Measurements from ENCODE around the gene CLCN1. TPM values are rescaled to one million over a fixed set of nuclear protein-coding genes. Genes with fewer than 3 reads are reported as not detected.
"Not testable (repeated sequence)": the region's sequence is repeated elsewhere in the genome, so short reads cannot be mapped to it uniquely, and the experiment has no call there.

CLCN1 gene
- total and polyA plus RNA-seq, 2 donors from 2014 or later, result 0.35 TPM; not detected in 1

DNA sequence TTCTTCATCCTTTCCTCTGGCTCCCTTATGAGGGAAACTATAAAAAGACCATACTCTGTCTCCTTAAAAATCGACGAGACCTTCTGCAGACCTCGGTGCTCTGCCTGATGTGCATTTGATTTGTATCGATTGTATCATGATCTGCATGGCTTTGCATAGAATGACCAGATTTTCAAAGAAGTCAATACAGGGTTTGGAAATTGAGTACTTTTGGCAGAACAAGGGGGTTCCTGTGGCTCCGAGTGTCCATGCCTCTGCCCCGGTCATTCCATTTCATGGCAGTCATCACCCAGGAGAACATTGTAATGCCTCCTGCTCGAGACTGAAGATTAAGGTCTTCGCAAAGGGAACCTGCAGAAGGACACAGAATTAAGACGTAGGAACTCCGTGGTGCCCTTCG, 27.1 kb upstream of the CLCN1 start:
- Histone ChIP-seq H3K27me3 (ENCODE audit: control insufficient read depth, insufficient read depth, low read length) (no peaks in the 10 kb centered on the region), H3K9me3 (ENCODE audit: control insufficient read depth in 2 of 3, insufficient read depth in 1 of 3, low read length in 3 of 3) (no peaks in the 10 kb centered on the region), H3K9ac (ENCODE audit: low read length in 3 of 3) (peak overlapping the region; percentile 61 to 72 (median 68)), H3K27ac (ENCODE audit: low read depth in 2 of 2, low read length in 2 of 2) (peak overlapping the region; percentile 77 to 78), H3K36me3 (ENCODE audit: control insufficient read depth in 2 of 3, insufficient read depth in 3 of 3, low read length in 3 of 3) (peaks cover 2 to 16% (median 10%) of the 10 kb centered on the region in 3 donors), H3K4me1 (ENCODE audit: control insufficient read depth in 2 of 3, insufficient read depth in 2 of 3, low read depth in 1 of 3, low read length in 3 of 3) (peaks cover 3 to 28% (median 7%) of the 10 kb centered on the region in 3 donors), H3K4me3 (ENCODE audit: low read length in 3 of 3) (peak overlapping the region; percentile 78 to 87 (median 79))
- FAIRE-seq (no peak), DNase-seq (peak in 1 of 5 donors; percentile 37)
- TF ChIP-seq, protein P1, sequence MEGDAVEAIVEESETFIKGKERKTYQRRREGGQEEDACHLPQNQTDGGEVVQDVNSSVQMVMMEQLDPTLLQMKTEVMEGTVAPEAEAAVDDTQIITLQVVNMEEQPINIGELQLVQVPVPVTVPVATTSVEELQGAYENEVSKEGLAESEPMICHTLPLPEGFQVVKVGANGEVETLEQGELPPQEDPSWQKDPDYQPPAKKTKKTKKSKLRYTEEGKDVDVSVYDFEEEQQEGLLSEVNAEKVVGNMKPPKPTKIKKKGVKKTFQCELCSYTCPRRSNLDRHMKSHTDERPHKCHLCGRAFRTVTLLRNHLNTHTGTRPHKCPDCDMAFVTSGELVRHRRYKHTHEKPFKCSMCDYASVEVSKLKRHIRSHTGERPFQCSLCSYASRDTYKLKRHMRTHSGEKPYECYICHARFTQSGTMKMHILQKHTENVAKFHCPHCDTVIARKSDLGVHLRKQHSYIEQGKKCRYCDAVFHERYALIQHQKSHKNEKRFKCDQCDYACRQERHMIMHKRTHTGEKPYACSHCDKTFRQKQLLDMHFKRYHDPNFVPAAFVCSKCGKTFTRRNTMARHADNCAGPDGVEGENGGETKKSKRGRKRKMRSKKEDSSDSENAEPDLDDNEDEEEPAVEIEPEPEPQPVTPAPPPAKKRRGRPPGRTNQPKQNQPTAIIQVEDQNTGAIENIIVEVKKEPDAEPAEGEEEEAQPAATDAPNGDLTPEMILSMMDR (IDR thresholded peaks at IDR 0.05; ENCODE audit: borderline replicate concordance, extremely low read depth, insufficient read depth), result no peak
- intact Hi-C loops (cut with DNase I), result no loop called here

DNA sequence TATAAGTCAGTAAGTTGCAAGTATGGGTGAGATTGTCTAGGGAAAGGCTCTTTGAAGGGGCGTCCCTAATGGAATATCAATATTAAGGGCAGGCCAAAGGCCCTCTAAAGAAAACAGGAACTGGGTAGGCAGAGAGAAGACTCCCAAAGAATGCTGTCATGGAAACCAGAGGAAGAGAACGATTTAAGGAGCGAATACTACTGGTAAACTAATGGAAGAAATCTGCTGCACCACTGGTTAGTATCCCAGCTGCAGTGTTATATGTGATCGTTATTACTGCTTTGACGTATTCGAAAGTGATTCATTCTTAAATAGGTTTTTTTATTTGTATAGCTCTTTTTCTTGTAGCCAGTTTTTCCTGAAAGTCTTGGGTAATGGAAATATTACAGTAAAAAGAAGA, 26.5 kb upstream of the CLCN1 start:
- TF ChIP-seq, protein P1 (IDR thresholded peaks at IDR 0.05; ENCODE audit: borderline replicate concordance, extremely low read depth, insufficient read depth), result no peak
- intact Hi-C loops (cut with DNase I), result no loop called here
- Histone ChIP-seq H3K36me3 (ENCODE audit: control insufficient read depth in 2 of 3, insufficient read depth in 3 of 3, low read length in 3 of 3) (peaks cover 8 to 22% (median 10%) of the 10 kb centered on the region in 3 donors), H3K9ac (ENCODE audit: low read length in 3 of 3) (peak overlapping the region in 2 of 3 donors; percentile 61 to 72), H3K27me3 (ENCODE audit: control insufficient read depth, insufficient read depth, low read length) (no peaks in the 10 kb centered on the region), H3K4me1 (ENCODE audit: control insufficient read depth in 2 of 3, insufficient read depth in 2 of 3, low read depth in 1 of 3, low read length in 3 of 3) (peaks cover 3 to 24% (median 3%) of the 10 kb centered on the region in 3 donors), H3K27ac (ENCODE audit: low read depth in 2 of 2, low read length in 2 of 2) (no peak overlapping the region), H3K9me3 (ENCODE audit: control insufficient read depth in 2 of 3, insufficient read depth in 1 of 3, low read length in 3 of 3) (no peaks in the 10 kb centered on the region), H3K4me3 (ENCODE audit: low read length in 3 of 3) (peak overlapping the region; percentile 78 to 87 (median 79))
- FAIRE-seq (no peak), DNase-seq (peak in 1 of 5 donors; percentile 26)

DNA sequence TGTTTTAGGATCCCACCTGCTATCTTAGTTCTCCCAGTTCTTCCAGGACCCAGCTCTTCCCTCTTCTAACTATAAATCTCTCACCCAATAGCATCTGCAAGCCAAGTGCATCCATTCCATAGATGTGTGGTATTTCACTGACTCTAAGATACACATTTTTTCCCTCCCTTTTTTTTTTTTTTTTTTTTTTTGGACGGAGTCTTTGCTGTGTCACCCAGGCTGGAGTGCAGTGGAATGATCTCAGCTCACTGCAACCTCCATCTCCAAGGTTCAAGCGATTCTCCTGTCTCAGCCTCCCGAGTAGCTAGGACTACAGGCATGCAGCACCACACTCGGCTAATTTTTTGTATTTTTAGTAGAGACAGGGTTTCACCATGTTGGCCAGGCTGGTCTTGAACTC, 26.0 kb upstream of the CLCN1 start:
- DNase-seq; intact Hi-C loops (cut with DNase I); H3K9me3 ChIP-seq (ENCODE audit: control insufficient read depth in 2 of 3, insufficient read depth in 1 of 3, low read length in 3 of 3); H3K27me3 ChIP-seq (ENCODE audit: control insufficient read depth, insufficient read depth, low read length); H3K27ac ChIP-seq (ENCODE audit: low read depth in 2 of 2, low read length in 2 of 2); H3K9ac ChIP-seq (ENCODE audit: low read length in 3 of 3); FAIRE-seq: not testable (repeated sequence)
- Histone ChIP-seq H3K36me3 (ENCODE audit: control insufficient read depth in 2 of 3, insufficient read depth in 3 of 3, low read length in 3 of 3) (peaks cover 12 to 26% (median 12%) of the 10 kb centered on the region in 3 donors), H3K4me3 (ENCODE audit: low read length in 3 of 3) (peak overlapping the region in 1 of 3 donors; percentile 79), H3K4me1 (ENCODE audit: control insufficient read depth in 2 of 3, insufficient read depth in 2 of 3, low read depth in 1 of 3, low read length in 3 of 3) (peaks cover 3 to 24% (median 3%) of the 10 kb centered on the region in 3 donors)

DNA sequence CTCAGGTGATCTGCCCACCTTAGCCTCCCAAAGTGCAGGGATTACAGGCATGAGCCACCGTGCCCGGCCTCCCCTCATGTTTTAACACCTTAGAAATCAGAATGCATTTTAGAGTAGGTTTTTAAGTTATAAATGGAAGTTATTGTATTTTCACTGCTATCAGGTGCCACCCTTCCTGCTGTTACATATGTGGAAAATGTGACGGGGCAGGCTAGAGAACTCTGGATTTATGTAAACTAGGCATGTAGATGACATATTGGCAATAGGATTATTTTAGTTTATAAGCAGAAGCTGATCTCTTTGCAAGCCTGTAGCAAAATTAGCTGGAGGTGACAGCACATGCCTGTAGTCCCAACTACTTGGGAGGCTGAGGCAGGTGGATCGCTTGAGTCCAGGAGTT, 25.6 kb upstream of the CLCN1 start:
- TF ChIP-seq, protein P1 (IDR thresholded peaks at IDR 0.05; ENCODE audit: borderline replicate concordance, extremely low read depth, insufficient read depth), result no peak
- no peaks in the 10 kb centered on the region for H3K9me3 ChIP-seq (ENCODE audit: control insufficient read depth in 2 of 3, insufficient read depth in 1 of 3, low read length in 3 of 3)
- no peak overlapping the region for H3K27ac ChIP-seq (ENCODE audit: low read depth in 2 of 2, low read length in 2 of 2)
- peaks cover 3 to 21% (median 3%) of the 10 kb centered on the region in 3 donors for H3K4me1 ChIP-seq (ENCODE audit: control insufficient read depth in 2 of 3, insufficient read depth in 2 of 3, low read depth in 1 of 3, low read length in 3 of 3)
- peaks cover 12 to 28% (median 12%) of the 10 kb centered on the region in 3 donors for H3K36me3 ChIP-seq (ENCODE audit: control insufficient read depth in 2 of 3, insufficient read depth in 3 of 3, low read length in 3 of 3)
- no peak overlapping the region for H3K4me3 ChIP-seq (ENCODE audit: low read length in 3 of 3)
- no peak overlapping the region for H3K9ac ChIP-seq (ENCODE audit: low read length in 3 of 3)
- intact Hi-C loops (cut with DNase I), result no loop called here
- H3K27me3 ChIP-seq (ENCODE audit: control insufficient read depth, insufficient read depth, low read length), result no peaks in the 10 kb centered on the region
- DNase-seq (no peak), FAIRE-seq (no peak)

Data from kidney (tissue), 14 donors.